Keratinocyte (primary cell): ENCODE measurements around the gene CELA1. TPM values are rescaled to one million over a fixed set of nuclear protein-coding genes. Genes with fewer than 3 reads are reported as not detected.

ENCODE experiments used
- DNase-seq: peaks from one replicate; pipeline ENCODE4 v3.0.0-alpha.2; 2011; ENCODE audit warnings: low read depth, missing footprints, low spot score
- FAIRE-seq: peaks from 2 replicates; lab custom pipeline; 2011; peaks lifted over from hg19 to GRCh38; lab: Jason Lieb, UNC
- H2AFZ ChIP-seq: 2 replicates; pipeline ENCODE4 v1.6.0; 2012; ENCODE audit warnings: low read length, control low read depth, inconsistent platforms; ENCODE audit not compliant: control insufficient read depth
- H3K27ac ChIP-seq: 2 replicates; pipeline ENCODE4 v1.5.1; 2011; ENCODE audit warnings: low read length; ENCODE audit not compliant: control insufficient read depth, insufficient read depth
- H3K27me3 ChIP-seq: 3 replicates; pipeline ENCODE4 v1.6.0; 2011; ENCODE audit warnings: low read length; ENCODE audit not compliant: control insufficient read depth, insufficient read depth; ENCODE audit errors: extremely low read depth
- H3K36me3 ChIP-seq, 2 experiments: 2 replicates in 1 of 2; 3 replicates in 1 of 2; pipeline ENCODE4 v1.5.1; 2011; ENCODE audit warnings: low read length in 2 of 2, mild to moderate bottlenecking in 1 of 2; ENCODE audit not compliant: control insufficient read depth in 2 of 2, insufficient read depth in 2 of 2; ENCODE audit errors: extremely low read depth in 1 of 2
- H3K4me1 ChIP-seq: 3 replicates; pipeline ENCODE4 v1.5.1; 2011; ENCODE audit warnings: low read length; ENCODE audit not compliant: control insufficient read depth, insufficient read depth; ENCODE audit errors: extremely low read depth
- H3K4me2 ChIP-seq: 3 replicates; pipeline ENCODE4 v1.6.0; 2011; ENCODE audit warnings: low read depth, low read length; ENCODE audit not compliant: control insufficient read depth, insufficient read depth; ENCODE audit errors: extremely low read depth
- H3K4me3 ChIP-seq, 3 experiments: fragments of 200-600 bp in 1 of 3; sonication (generic) in 1 of 3; 2 replicates in 2 of 3; 3 replicates in 1 of 3; pipeline ENCODE4 v1.5.1; 2011 to 2016; ENCODE audit warnings: low read length in 3 of 3, mild to moderate bottlenecking in 3 of 3, control low read depth in 2 of 3, inconsistent platforms in 1 of 3, low read depth in 1 of 3, mixed read lengths in 1 of 3, mixed run types in 1 of 3, moderate library complexity in 1 of 3; ENCODE audit not compliant: control insufficient read depth in 2 of 3, insufficient read depth in 2 of 3; ENCODE audit errors: extremely low read depth in 1 of 3
- H3K79me2 ChIP-seq: 2 replicates; pipeline ENCODE4 v1.6.0; 2012; ENCODE audit warnings: low read length; ENCODE audit not compliant: control insufficient read depth, insufficient read depth
- H3K9ac ChIP-seq: 3 replicates; pipeline ENCODE4 v1.6.0; 2011; ENCODE audit warnings: low read length; ENCODE audit not compliant: control insufficient read depth, insufficient read depth; ENCODE audit errors: extremely low read depth
- H3K9me1 ChIP-seq: 3 replicates; pipeline ENCODE4 v1.6.0; 2011; ENCODE audit warnings: low read length; ENCODE audit not compliant: control insufficient read depth, insufficient read depth; ENCODE audit errors: extremely low read depth
- H3K9me3 ChIP-seq: 2 replicates; pipeline ENCODE4 v1.5.1; 2012; ENCODE audit warnings: low read depth, low read length; ENCODE audit not compliant: control insufficient read depth
- H4K20me1 ChIP-seq: 3 replicates; pipeline ENCODE4 v1.6.0; 2011; ENCODE audit warnings: low read length; ENCODE audit not compliant: control insufficient read depth, insufficient read depth; ENCODE audit errors: extremely low read depth
- EZH2 ChIP-seq: IDR thresholded peaks from one replicate; pipeline ENCODE4 v1.6.1; 2012; ENCODE audit warnings: inconsistent platforms, mild to moderate bottlenecking, low read length, moderate library complexity
- dilution Hi-C: fragments of 300-500 bp; cut with MboI; formaldehyde crosslinking; loops from one replicate; pipeline ENCODE4 v1.7.0; 2020; ENCODE audit warnings: low sequenced_read_pairs; ENCODE audit not compliant: extremely low pct_ligation_motif_present
- polyA plus RNA-seq, 5 experiments: library from polyadenylated mRNA; depleted of rRNA in 3 of 5; stranded (reverse) in 3 of 5; stranded (forward) in 1 of 5; unstranded in 1 of 5; fragments of >200 nt; gene quantifications; 1 replicate in 1 of 5; 2 replicates in 3 of 5; 3 replicates in 1 of 5; pipeline versions ENCODE4 v1.2.1 to v1.2.3, GENCODE V29; 2011 to 2012; ENCODE audit warnings: missing spikeins in 2 of 5, low read depth in 1 of 5, low replicate concordance in 1 of 5
- TF ChIP-seq, protein P1 (sequence below), 3 experiments: IDR thresholded peaks in 1 of 3; conservative IDR thresholded peaks in 1 of 3; optimal IDR thresholded peaks in 1 of 3; 2 replicates in 2 of 3; 3 replicates in 1 of 3; pipeline versions ENCODE3 to v1.5.1; 2011; ENCODE audit warnings: low read length in 3 of 3, mild to moderate bottlenecking in 3 of 3, moderate library complexity in 2 of 3, control low read depth in 1 of 3, inconsistent platforms in 1 of 3; ENCODE audit not compliant: insufficient read depth in 2 of 3; ENCODE audit errors: extremely low read depth in 1 of 3

Gene CELA1
- polyA plus RNA-seq, 1 donor (not counting 4 experiments of a cell fraction or from before 2014, with no cell fraction given) = not detected

DNA sequence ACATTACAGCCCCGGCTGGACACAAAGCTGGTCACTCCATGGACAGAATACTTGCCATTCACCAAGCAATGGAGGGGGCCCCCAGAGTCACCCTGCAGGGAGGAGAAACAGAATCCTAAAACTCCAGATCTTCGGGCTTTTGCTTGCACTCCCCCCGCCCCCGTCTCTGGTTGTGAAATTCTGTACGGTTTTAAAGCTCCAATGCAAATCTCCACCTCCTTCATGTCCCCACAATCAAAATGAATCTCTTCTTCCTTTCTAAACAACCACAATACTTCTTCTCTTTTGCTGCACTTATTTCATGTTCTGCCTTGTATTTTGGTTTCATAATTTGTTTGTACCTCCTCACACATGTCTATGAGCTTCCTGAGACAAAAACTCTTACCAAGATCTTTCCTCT lies 16.7 kb downstream of the CELA1 start:
- Histone ChIP-seq H4K20me1 (no peaks in the 10 kb centered on the region), H3K4me3 (no peak overlapping the region), H3K4me2 (no peak overlapping the region), H3K79me2 (no peaks in the 10 kb centered on the region), H2AFZ (no peak overlapping the region), H3K36me3 (no peaks in the 10 kb centered on the region), H3K9me1 (no peaks in the 10 kb centered on the region), H3K9ac (no peak overlapping the region), H3K4me1 (peaks cover 12% of the 10 kb centered on the region), H3K9me3 (no peaks in the 10 kb centered on the region), H3K27ac (no peak overlapping the region), H3K27me3 (no peaks in the 10 kb centered on the region)
- no peak for DNase-seq
- TF ChIP-seq, protein P1, sequence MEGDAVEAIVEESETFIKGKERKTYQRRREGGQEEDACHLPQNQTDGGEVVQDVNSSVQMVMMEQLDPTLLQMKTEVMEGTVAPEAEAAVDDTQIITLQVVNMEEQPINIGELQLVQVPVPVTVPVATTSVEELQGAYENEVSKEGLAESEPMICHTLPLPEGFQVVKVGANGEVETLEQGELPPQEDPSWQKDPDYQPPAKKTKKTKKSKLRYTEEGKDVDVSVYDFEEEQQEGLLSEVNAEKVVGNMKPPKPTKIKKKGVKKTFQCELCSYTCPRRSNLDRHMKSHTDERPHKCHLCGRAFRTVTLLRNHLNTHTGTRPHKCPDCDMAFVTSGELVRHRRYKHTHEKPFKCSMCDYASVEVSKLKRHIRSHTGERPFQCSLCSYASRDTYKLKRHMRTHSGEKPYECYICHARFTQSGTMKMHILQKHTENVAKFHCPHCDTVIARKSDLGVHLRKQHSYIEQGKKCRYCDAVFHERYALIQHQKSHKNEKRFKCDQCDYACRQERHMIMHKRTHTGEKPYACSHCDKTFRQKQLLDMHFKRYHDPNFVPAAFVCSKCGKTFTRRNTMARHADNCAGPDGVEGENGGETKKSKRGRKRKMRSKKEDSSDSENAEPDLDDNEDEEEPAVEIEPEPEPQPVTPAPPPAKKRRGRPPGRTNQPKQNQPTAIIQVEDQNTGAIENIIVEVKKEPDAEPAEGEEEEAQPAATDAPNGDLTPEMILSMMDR (optimal IDR thresholded peaks at IDR 0.05 in 1 of 3, IDR thresholded peaks at IDR 0.05 in 1 of 3, conservative IDR thresholded peaks at IDR 0.05 in 1 of 3; ENCODE audit: extremely low read depth in 1 of 3, insufficient read depth in 2 of 3, low read length in 3 of 3) = no peak
- TF ChIP-seq EZH2 = no peak
- FAIRE-seq = no peak
- dilution Hi-C loops = no loop called here

DNA sequence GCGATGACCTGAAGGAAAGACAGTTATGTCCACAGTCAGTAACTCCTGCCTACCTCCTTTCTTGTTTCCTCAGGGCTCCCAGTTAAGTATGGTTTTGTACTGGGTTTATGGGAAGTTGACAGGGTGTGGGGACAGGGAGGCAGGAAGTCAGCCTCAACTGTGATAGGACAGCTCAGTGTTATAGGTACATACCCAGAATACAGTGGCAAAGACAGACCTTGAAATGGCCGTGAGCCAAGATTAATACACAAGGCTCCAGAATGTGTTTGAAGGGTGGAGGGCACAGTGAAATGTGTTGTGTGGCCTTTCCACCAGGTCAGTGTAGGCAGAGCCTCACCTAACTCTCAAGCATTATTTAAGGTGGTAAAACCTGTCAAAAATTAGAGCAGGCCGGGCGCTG lies 17.9 kb downstream of the CELA1 start:
- no peaks in the 10 kb centered on the region for H3K27me3 ChIP-seq
- no peak overlapping the region for H2AFZ ChIP-seq
- H4K20me1 ChIP-seq = no peaks in the 10 kb centered on the region
- DNase-seq (no peak), FAIRE-seq (no peak)
- no peak overlapping the region for H3K27ac ChIP-seq
- H3K4me3 ChIP-seq = no peak overlapping the region
- H3K4me1 ChIP-seq = peaks cover 12% of the 10 kb centered on the region
- dilution Hi-C loops = no loop called here
- H3K4me2 ChIP-seq = no peak overlapping the region
- H3K79me2 ChIP-seq = no peaks in the 10 kb centered on the region
- TF ChIP-seq EZH2 = no peak
- TF ChIP-seq, protein P1 (optimal IDR thresholded peaks at IDR 0.05 in 1 of 3, IDR thresholded peaks at IDR 0.05 in 1 of 3, conservative IDR thresholded peaks at IDR 0.05 in 1 of 3; ENCODE audit: extremely low read depth in 1 of 3, insufficient read depth in 2 of 3, low read length in 3 of 3) = no peak
- no peak overlapping the region for H3K9ac ChIP-seq
- no peaks in the 10 kb centered on the region for H3K36me3 ChIP-seq
- no peaks in the 10 kb centered on the region for H3K9me1 ChIP-seq
- no peaks in the 10 kb centered on the region for H3K9me3 ChIP-seq
